Measurements from ENCODE around the gene SLC18A2.
"Not testable (repeated sequence)": the region's sequence is repeated elsewhere in the genome, so short reads cannot be mapped to it uniquely, and the experiment has no call there.

Gene SLC18A2

GRCh38 chr10:117266400-117266799 is 25.5 kb downstream of the SLC18A2 start:
- DNase-seq = no peak

- DNase-seq = no peak
Measured at GRCh38 chr10:117266812-117267211, 25.9 kb downstream of the SLC18A2 start.

- DNase-seq = no peak
Measured at GRCh38 chr10:117268258-117268657, 27.3 kb downstream of the SLC18A2 start.

- no peak for DNase-seq
Measured at GRCh38 chr10:117268907-117269306, 28.0 kb downstream of the SLC18A2 start.

GRCh38 chr10:117271427-117271826 is 30.5 kb downstream of the SLC18A2 start:
- DNase-seq = no peak

- no peak for DNase-seq
Measured at GRCh38 chr10:117272195-117273076, 31.5 kb downstream of the SLC18A2 start.

- DNase-seq = no peak
Measured at GRCh38 chr10:117273980-117274379, 33.1 kb downstream of the SLC18A2 start.

- DNase-seq = no peak
Measured at GRCh38 chr10:117274509-117274908, 33.6 kb downstream of the SLC18A2 start.

- DNase-seq = no peak
Measured at GRCh38 chr10:117275121-117275520, 34.2 kb downstream of the SLC18A2 start.

- no peak for DNase-seq
Measured at GRCh38 chr10:117277675-117278074, 36.8 kb downstream of the SLC18A2 start.

- no peak for DNase-seq
Measured at GRCh38 chr10:117284716-117285494, 44.0 kb downstream of the SLC18A2 start.

GRCh38 chr10:117290872-117291271 is 50.0 kb downstream of the SLC18A2 start:
- DNase-seq = not testable (repeated sequence)

GRCh38 chr10:117294039-117294645 is 53.2 kb downstream of the SLC18A2 start:
- peak in 1 of 2 experiments; percentile 5 for DNase-seq

GRCh38 chr10:117294735-117295134 is 53.8 kb downstream of the SLC18A2 start:
- DNase-seq = no peak

- DNase-seq = no peak
Measured at GRCh38 chr10:117298219-117298618, 57.3 kb downstream of the SLC18A2 start.

- DNase-seq = no peak
Measured at GRCh38 chr10:117299435-117299834, 58.5 kb downstream of the SLC18A2 start.

GRCh38 chr10:117300671-117301070 is 59.8 kb downstream of the SLC18A2 start:
- DNase-seq = no peak

GRCh38 chr10:117303451-117303850 is 62.5 kb downstream of the SLC18A2 start:
- DNase-seq = not testable (repeated sequence)

- no peak for DNase-seq
Measured at GRCh38 chr10:117306674-117307073, 65.8 kb downstream of the SLC18A2 start.

- DNase-seq = no peak
Measured at GRCh38 chr10:117311261-117311660, 70.3 kb downstream of the SLC18A2 start.

- no peak for DNase-seq
Measured at GRCh38 chr10:117312430-117312829, 71.5 kb downstream of the SLC18A2 start.

- no peak for DNase-seq
Measured at GRCh38 chr10:117313641-117314040, 72.7 kb downstream of the SLC18A2 start.

- no peak for DNase-seq
Measured at GRCh38 chr10:117316701-117317100, 75.8 kb downstream of the SLC18A2 start.

Data from Kasumi-1 (cell line).